NCI-H1694 (cell line): Measurements from ENCODE around the gene DPEP3.
"Not testable (repeated sequence)": the region's sequence is repeated elsewhere in the genome, so short reads cannot be mapped to it uniquely, and the experiment has no call there.

Experiments used
- DNase-seq: peaks from one replicate; lab custom pipeline; 2025; lab: John Stamatoyannopoulos, UW

The DPEP3 gene

DNA sequence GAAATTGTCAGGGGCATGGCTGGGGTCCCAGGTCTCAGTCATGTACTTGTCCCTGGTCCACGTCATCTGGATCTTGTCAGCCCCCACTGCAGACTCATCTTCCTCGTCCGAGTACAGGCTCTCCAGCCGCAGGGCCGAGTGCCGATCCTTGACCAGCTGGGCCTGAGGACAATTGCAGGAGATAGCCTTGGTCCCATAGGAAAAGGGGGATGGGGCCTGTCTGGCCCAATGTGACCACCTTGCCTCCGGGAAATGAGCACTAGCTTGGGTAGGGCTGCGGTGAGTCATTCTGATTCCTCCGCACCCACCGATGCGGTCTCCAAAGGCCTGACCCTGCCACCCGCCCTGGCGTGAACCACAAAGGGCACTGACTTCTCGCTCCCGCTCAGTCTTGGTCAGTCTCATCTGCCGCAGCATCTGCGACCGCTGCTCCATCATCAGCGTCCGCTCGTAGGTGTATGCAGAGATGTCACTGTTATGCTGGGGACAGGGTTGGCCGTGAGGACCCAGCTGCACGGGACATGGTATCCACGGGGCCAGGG lies 34.8 kb downstream of the DPEP3 start:
- no peak for DNase-seq

DNA sequence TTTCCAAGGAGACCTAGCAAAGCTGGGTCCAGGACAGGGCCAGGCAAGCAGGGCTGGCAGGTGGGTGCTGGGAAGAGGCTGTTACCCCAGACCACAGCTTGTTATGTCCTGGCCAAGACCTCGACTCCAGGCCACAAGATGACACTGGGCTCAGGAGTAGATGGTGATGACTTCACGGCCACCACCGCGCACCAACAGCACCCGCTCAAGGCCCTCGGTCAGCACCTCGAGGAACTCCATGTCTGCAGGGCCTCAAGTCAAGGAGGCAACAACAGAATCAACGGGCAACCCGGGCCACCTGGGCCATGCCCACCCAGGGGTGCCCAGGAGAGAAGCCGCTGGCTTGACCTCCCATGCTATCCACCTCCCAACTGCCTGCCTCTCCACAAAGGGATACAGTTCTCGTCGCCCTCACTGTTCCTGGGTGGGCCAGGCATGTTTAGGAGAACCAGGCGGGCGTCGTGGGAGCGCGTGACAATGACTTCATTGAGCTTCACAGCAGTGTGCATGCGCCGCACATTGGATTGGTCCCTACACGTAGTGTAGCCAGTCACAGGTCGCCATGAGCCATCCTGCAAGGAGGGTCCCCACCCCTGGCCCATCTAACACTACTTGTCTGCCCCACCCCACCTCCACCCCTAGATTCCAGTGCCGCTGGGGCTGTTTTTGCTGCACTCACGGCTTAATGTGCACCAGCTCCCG lies 35.5 kb downstream of the DPEP3 start:
- no peak for DNase-seq

DNA sequence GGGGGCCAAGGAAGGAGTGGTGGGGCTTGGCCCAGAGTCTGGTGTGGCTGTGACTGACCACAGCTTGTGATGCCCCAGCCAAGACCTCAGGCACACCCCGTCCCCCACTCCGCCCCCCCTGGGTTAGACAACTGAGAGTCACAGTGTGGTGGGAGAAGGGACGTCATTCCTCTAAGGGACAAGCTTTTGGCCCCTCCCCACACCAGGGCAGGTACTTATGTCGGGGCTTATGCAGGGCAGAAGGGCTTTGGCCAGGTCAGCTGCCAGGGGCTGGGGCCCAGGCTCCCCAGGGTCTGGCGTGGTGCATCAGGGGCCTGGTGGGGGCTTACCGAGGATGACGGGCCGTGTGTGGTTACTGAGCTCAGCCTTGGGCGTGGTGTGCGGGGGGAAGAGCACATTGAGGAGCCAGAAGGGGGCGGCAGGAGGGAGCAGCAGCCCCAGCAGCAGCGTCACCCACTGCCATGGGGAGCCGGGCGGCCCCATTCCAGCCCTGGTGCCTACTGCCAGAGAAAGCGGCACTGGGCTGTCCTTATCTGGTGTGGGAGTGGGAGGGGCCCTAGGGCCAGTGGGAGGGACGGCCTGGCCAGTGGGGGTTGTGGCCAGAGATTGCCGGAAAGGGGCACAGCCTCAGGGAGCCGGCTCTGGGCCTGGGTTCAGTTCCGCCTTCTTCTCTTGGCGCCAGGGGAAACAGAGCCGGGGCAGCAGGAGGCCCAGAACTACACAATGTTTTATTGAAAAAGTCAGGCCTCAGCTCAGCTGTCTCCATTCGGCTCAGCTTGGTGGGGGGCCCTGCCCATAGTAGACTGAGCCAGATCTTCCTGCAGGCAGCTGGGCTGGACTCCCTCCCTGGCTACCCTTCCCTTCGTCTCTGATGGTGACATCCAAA lies 36.4 kb downstream of the DPEP3 start, which contains the start of gene LCAT:
Gene LCAT (minus strand): TSS at position 502 of the 886 bp plus-strand sequence. CDS start 19 bp downstream, at position 483.
- no peak for DNase-seq

DNA sequence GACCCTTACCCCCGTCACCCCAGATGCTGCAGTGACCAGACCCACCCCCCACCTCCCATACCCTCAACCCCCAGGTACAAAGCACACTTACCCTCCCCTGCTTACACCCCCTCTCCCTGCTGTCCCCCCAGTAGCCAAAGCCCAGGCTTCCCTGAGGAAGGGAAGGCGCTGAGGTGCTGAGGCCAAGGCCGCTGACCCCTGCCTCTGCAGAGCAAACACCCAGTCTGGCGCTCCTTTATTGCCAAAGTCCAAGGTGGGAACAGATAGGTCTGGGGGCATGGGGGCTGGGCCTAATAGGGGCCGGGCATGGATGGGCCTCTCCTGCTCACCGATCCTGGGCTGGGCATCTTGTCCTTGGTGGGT lies 37.1 kb downstream of the DPEP3 start:
- DNase-seq: no peak

DNA sequence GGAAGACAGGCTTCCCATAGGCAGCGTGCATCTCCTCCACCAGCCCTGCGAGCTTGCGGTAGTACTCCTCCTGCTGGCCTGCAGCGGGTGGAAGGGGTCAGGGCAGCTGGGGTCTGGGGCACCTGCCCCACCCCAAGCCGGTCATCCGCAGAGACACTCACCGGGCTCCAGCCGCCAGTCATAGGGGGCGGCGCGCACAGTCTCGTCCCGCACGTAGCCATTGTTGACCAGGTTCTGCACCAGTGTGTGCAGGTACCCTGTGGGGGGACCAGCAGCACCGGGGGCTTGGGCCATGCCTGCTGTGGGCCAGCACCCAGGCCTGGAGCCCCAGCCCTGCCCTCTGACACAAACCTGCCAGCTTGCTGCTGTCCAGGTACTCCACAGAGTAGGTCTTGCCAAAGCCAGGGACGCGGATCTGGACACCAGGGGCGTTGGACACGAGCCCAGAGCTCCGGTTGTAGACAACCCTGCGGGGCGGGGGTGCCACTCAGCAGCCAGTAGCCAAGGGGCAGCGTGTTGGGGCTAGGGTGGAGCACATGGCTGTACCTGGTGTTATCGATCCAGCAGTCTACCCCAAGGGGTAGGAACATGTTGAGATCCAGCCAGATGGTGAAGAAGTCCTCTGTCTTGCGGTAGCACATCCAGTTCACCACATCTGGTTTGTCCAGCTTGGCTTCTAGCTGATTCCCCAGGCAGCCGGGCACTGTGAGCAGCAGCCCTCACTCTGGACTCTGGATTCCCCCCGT lies 37.6 kb downstream of the DPEP3 start:
- no peak for DNase-seq

DNA sequence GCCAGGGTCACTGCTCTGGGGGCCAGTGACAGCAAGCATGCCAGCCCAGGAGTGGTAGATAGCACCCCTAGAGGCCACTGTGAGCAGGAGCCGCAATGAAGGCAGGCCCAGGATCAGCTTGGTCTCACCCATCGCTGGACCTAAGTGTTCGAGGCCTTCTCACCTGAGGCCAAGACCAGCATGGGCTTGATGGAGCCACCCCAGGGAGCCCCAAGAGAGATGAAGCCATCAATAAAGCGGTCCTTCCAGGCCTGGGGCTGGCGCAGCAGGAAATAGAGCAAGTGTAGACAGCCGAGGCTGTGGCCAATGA lies 38.1 kb downstream of the DPEP3 start:
- no peak for DNase-seq

DNA sequence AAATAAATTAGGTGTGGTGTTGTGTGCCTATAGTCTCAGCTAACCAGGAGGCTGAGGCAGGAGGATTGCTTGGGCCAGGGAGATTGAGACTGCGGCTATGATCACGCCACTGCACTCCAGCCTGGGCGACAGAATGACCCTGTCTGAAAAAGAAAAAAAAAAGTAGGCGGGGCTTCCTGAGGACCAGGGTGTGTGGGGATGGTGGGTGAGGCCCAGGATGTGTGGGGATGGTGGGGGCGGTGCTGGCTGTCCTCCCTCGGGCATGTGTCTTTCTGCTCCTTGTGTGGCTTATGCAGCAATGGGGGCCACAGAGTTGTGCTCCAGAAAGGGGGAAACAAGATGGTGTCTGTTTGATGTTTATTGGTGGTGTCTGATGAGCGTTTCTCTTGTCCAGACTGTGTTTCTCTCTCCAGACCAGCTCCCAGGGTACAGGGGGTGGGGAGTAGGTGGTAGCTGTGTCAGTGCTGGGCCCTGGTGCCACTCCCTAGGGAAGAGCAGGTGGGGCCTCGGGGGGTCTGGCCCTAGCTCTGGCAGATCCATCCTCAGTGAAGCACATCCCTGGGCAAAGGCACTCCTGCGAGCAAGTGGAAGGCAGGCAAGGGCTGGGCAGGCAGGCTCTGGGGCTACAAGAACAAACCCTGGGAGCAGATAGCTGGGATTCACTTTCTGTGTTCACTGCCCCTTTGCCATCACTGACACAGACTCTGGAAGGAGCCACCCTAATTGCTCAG lies 38.7 kb downstream of the DPEP3 start:
- no peak for DNase-seq

DNA sequence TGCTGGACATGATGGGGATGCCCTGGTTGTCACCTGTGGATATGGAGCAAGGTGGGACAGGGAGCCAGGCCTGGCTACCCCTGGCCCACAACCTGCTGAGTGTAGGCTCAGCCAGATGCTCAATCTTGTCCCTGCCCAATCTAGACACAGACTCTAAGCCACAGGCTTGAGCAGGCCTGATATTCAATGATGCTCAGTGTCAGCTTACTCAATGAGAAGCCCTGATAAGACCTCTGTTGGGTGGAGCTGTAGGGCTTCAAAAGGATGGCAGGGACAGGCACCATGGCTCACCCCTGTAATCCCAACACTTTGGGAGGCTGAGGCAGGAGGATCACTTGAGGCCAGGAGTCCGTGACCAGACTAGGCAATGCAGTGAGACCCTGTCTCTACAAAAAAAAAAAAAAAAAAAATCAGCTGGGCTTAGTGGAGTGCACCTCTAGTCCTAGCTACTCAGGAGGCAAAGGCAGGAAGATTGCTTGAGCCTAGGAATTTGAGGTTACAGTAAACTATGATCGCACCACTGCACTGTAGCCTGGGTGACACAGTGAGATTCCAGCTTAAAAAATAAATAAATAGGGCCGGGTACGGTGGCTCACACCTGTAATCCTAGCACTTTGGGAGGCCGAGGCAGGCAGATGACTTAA lies 39.7 kb downstream of the DPEP3 start:
- no peak for DNase-seq

DNA sequence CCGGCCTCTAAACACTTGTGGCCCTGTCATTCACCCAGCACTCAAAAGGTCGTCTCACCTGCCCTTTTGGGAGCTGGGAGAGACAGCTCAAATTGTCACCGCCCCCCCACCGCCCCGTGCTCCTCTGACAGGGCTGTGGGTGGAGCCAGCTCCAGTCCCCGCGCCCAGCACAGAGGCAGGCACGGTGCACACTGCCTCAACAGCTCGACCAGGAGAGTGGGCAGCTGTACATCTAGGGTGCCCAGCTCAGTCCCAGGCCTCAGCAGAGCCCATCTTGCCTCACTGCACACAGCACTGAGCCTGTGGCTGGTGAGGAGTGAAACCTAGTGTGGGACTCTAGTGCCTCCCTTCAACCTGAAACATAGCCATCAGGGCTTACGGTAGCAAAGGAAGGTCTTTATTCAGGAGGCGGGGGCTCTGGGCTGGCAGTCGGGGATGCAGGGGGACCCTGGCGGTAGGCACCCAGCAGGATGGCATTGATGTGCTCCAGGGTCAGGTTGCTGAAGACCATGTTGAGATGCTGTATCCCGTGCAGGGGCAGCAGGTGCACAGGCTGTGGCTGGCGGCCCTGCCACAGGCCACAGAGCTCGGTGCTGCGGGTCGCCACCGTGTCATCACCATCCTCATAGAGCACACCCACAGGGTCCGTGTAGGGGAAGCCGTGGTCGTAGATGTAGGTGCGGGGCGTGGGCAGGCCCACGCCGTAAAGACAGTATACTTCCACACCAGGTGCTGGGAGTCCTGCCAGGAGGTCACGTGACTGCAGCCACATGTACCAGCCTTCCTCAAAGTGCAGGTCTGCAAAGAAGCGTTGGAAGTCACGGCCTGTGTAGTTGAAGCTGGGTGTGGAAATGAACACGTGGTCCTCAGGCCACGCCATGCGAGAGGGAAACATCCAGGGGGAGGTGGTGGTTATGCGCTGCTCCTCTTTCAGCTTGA lies 40.5 kb downstream of the DPEP3 start:
- DNase-seq: no peak

DNA sequence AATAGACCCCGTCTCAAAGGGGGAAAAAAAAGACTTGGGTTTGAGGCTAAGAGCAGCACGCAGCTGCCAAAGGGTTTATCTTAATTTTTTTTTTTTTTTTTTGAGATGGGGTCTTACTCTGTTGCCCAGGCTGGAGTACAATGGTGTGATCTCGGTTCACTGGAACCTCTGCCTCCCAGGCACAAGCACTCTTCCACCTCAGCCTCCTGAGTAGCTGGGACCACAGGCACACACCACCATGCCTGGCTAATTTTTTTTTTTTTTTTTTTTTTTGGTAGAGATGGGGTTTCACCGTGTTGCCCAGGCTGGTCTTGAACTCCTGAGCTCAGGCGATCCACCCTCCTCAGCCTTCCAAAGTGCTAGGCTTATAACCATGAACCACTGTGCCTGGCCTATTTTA lies 42.6 kb downstream of the DPEP3 start:
- DNase-seq: not testable (repeated sequence)

DNA sequence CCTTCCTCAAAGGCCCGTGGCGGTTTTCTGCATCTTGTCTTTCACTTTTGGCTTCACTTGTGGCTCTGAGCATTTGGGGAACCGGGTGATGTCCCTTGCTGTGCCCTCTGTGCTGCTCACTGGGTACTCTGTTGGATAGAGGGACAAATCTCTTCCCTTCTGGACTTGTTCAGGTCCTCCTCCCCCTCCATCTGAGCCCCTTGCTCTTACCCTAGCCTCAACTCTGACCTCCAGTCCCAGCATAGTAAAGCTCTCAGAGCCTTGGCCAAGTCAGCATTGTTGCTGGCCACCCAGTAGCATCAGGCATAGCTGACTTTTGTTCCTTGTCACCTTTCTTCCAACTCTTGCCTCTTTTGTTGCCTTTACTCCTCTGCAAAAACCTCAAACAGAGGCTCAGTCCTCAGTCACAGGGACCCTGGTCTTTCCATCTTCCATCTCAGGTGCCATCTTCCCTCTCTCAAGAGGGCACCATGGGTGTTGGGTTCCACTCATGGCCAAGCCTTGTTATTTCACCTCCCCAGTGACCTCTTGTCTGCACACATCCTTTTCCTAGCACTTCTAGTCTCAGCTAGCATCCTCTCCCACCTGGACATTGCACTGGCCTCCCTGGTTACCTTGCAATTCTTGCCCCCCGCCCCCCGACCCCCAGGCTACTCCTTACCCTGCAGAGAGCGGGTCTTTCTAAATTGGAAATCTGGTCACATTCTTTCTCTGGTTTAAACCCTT lies 43.3 kb downstream of the DPEP3 start:
- DNase-seq: no peak

DNA sequence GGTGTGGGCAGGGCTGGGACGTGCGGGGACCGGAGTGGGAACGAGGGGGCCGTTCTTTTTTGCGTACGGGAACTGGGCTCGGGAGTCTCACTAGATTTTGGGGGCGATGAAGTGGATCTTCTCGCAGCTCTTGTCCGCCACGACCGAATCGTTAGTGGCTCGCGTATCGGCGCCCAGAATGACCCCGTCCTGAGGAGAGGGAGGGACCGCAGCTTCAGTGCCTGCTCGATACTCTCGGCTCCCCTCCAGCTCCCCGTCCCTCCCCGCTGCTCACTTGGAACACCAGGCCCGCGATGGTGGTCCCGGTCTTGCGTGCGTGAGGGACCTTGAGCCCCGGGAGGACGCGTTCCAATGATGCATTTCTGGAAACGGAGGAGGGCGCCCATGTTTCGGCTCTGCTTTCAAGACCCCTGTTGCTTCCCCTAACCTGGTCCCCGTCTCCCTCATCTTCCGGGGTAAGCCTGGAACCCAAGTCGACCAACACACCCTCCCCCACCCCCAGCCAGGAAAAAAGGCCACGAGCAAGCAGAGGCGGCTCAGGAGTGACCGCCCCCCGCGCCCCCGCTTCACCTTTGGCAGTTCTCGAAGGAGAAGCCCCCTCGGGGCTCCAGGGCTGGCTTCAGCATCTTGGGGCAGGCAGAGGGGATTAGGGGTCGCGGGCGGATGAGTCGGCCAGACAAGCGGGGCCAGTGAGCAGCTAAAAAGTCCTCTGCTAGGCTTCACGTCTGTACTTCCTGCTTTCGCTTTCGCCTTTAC lies 44.0 kb downstream of the DPEP3 start, which contains the start of gene PSMB10:
Gene PSMB10 (minus strand): TSS at position 727 of the 756 bp plus-strand sequence. CDS start 101 bp downstream, at position 626.
- DNase-seq: no peak

DNA sequence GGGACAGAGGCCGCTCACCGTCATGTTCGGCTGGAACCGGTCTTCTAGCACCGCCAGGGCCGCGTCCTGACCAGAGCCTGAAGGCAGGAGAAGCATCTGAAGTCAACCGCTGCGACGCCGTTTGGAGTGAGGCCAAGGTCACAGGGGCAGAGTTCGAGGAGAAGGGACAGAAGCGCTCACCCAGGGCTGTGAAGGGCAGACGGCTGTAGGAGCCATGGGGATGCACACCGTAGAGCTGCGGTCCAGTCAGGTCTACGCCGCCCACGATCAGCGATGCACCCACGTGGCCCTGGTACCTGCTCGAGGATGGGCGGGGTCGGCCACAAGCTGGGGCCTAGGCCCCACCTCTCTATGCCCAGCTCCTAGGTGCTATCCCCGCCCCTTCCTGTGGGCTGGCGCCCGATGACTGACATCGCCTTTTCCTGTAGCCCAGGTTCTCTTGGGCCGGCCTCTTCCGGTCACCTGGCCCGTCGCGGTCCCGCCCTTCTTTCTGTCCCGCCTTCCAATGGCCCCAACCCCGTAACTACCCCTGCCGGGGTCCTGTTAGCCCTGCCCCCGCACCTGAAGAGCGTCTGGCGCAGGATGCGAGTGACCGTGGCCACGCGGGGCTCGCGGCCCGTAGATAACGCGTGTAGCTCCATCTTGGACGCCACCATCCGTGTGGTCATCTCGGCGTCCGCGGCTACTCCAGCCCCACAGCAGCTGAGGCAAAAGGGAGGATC lies 44.7 kb downstream of the DPEP3 start:
- DNase-seq: peak; percentile 90

DNA sequence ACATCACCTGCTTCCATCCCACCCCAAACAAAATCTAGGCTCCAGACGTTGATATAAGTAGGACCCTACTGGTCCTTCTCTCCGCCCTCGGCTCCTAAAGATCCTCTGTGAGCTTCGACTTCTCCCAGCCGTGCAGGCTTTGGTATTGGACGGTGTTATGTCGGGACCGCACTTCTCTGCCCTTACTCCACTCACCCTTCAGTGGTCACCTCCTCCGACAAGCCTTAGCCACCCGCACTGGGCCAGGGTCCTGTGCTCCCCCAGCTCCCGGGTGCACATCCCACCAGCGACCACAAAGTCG lies 45.2 kb downstream of the DPEP3 start:
- no peak for DNase-seq

DNA sequence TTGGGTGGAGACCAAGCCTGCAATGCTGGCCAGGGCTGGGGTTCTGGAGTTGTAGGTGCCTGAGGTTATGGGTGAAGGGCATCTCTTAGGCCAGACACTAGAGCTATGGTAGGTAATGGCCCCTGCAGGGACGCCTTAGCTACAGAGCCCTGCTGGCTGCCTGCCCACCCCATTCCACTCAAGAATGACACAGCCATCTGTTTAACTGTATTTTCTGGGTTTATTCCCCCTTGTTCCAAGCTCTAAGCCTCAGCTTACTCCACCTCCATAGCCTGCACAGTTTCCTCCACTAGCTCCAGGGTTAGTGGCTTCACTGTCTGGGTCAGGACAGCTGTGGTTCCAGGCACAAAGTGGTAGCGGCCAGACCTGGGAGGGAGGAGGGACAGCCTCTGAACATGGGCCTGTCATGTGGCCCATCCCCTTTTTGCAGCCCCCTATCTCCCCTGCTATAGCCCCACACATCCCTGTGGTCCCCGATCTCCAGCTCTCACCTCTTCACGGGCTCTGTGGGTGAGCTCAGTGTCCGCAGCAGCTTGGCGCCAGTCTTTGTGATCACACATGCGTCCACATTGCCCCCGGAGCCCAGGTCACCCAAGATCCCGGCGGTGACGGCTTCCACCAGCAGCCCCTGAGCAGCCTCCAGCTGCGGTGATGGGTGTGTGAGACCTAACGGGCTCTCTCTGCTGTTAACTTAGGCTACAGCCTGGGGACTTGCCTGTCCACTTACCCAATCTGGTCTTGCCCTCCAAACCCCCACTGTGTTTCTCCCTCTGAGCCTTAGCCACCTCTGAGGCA lies 45.8 kb downstream of the DPEP3 start:
- no peak for DNase-seq

DNA sequence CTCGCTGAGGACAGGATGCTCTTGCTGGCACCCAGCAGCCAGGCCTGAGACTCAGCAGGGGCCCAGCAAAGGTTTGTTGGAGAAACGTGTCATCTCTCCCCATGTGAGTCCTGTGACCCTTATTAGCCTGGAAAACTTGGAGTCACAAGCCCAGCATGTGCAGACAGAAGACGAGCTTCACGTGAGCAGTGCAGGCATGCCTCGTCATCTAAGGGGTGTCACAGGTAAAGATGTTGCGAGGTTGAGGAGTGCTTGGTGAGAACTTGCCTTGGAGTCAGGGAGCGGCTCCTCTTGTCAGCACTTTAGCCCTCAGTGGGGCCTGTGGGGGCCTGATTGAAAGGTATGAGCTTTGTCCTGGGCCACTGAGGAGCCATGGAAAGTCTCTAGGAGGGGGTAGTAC lies 46.5 kb downstream of the DPEP3 start:
- DNase-seq: no peak

DNA sequence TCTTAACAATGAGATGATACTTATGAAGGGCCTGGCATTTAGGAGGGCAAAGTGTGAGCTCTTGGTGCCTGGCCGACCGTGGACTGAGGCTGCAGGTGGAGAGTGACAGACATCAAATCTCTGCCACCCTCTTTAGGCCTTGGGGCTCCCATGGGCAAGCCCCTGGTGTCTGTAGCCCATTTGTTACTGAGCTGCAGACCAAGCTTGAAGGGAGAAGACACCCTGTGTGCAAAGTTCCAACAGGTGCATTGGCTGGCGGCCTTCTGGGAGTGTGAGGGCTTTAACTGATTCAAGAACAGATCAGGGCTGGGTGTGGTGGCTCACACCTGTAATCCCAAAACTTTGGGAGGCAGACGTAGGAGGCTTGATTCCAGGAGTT lies 47.8 kb downstream of the DPEP3 start:
- no peak for DNase-seq
